Heart right ventricle (tissue), 16 donors: ENCODE results near the gene ACAP3. TPM values are rescaled to one million over a fixed set of nuclear protein-coding genes. Genes with fewer than 3 reads are reported as not detected.

ENCODE experiments used
- ATAC-seq, 8 donors: fragments of 200-7000 bp; cut with Tn5 transposase; one replicate each; pipeline ENCODE4 v1.9.1; 2020; ENCODE audit warnings: mild to moderate bottlenecking in 8 of 8, moderate library complexity in 8 of 8, moderate number of reproducible peaks in 1 of 8
- DNase-seq, 2 donors: peaks; one replicate each; pipeline ENCODE4 v3.0.0-alpha.2; 2020
- H3K27ac ChIP-seq, 10 donors: fragments of 200-600 bp; sonication (generic) in 2 of 10; one replicate each; pipeline versions ENCODE4 v1.5.0 to v1.8.0; 2020 to 2022; ENCODE audit warnings: mild to moderate bottlenecking in 3 of 10
- H3K27me3 ChIP-seq, 7 donors: fragments of 200-600 bp; one replicate each; pipeline ENCODE4 v1.8.0; 2021 to 2022; ENCODE audit warnings: mild to moderate bottlenecking in 2 of 7
- H3K36me3 ChIP-seq, 9 donors: fragments of 200-600 bp; sonication (generic) in 1 of 9; one replicate each; pipeline versions ENCODE4 v1.5.0 to v1.8.0; 2020 to 2022; ENCODE audit warnings: mild to moderate bottlenecking in 2 of 9
- H3K4me1 ChIP-seq, 9 donors: fragments of 200-600 bp; sonication (generic) in 1 of 9; one replicate each; pipeline versions ENCODE4 v1.5.0 to v1.8.0; 2020 to 2022; ENCODE audit warnings: mild to moderate bottlenecking in 4 of 9
- H3K4me3 ChIP-seq, 10 donors: fragments of 200-600 bp; sonication (generic) in 2 of 10; one replicate each; pipeline versions ENCODE4 v1.5.0 to v1.8.0; 2020 to 2022; ENCODE audit warnings: mild to moderate bottlenecking in 7 of 10, moderate library complexity in 2 of 10
- H3K9me3 ChIP-seq, 11 donors: fragments of 200-600 bp in 10 of 11; sonication (generic) in 2 of 11; one replicate each; pipeline versions ENCODE4 v1.5.0 to v1.8.0; 2013 to 2022; ENCODE audit warnings: mild to moderate bottlenecking in 2 of 11, control low read depth in 1 of 11, moderate library complexity in 1 of 11
- CTCF ChIP-seq, 9 donors: fragments of 200-600 bp; sonication (generic) in 2 of 9; IDR thresholded peaks; one replicate each; pipeline versions ENCODE4 v1.5.0 to v1.8.0; 2021 to 2022; ENCODE audit warnings: antibody characterized with exemption in 9 of 9, mild to moderate bottlenecking in 5 of 9, moderate library complexity in 1 of 9
- WGBS, 2 donors: extraction: QIAGEN DNeasy Blood & Tissue Kit; methylation state at CpG; one replicate each; pipeline ENCODE4 v1.1.7; 2013; ENCODE audit warnings: inconsistent platforms in 1 of 2; 5-methylcytosine and 5-hydroxymethylcytosine counted together
- intact Hi-C, 10 donors: fragments of 100-400 bp; cut with DNase I; formaldehyde crosslinking; loops; one replicate each; pipeline versions ENCODE4 v1.11.1 to v1.14.2; 2022
- polyA plus RNA-seq, 2 donors: library from polyadenylated mRNA; stranded (reverse); fragments of 200-250 nt; gene quantifications; one replicate each; pipeline ENCODE4 v1.2.3, GENCODE V29; 2013
- total RNA-seq, 10 donors: library from RNA; stranded (reverse); fragmentation: NEBNext Ultra II Directional in 3 of 10; extraction: Animal tissue kit (Norgen Biotek cat#: 25700) in 3 of 10; gene quantifications; one replicate each; pipeline versions ENCODE4 v1.2.1 to v1.2.4, GENCODE V29; 2021 to 2023
- donor health status: Arrhythmogenic right ventricular cardiomyopathy.
- donor health status: ischemic (EF 13 %, LVEDD 7.1; RV severe dilation, severe dysfunction).
- donor health status: healthy with polysubstance abuse.
- donor health status: DM: no; HTN: yes; CAD: no.
- donor health status: DM: no; HTN: no; CAD: no.
- donor health status: ischemic (EF 25% LVEDD 6.9; RV normal size, moderate dysfunction).
- donor health status: ischemic (EF 25% LVEDD 5.7; RV mildly dilated, moderate dysfunction).
- donor health status: healthy.
- donor health status: DM: yes; HTN: yes; CAD: no.
- donor health status: Ischemic cardiomyopathy.
- donor health status: ischemic (EF 35%, LVEDD 5.7; RV mildly dilated, moderate dysfunction).
- donor health status: nonischemic (EF 11% LVEDD 7.7; RV severe dilation, severe dysfunction).
- donor health status: DM: yes; HTN: yes; CAD: no.
- donor health status: PGD.
- donor health status: ischemic (EF 29% LVEDD 5.4; RV normal size, mild dysfunction).
- donor health status: nonischemic (EF 23%, LVEDD 6.1; RV moderate dilation, normal function).

Gene ACAP3
- total and polyA plus RNA-seq, 12 donors = 22.2 to 152 (median 30.4) TPM

DNA sequence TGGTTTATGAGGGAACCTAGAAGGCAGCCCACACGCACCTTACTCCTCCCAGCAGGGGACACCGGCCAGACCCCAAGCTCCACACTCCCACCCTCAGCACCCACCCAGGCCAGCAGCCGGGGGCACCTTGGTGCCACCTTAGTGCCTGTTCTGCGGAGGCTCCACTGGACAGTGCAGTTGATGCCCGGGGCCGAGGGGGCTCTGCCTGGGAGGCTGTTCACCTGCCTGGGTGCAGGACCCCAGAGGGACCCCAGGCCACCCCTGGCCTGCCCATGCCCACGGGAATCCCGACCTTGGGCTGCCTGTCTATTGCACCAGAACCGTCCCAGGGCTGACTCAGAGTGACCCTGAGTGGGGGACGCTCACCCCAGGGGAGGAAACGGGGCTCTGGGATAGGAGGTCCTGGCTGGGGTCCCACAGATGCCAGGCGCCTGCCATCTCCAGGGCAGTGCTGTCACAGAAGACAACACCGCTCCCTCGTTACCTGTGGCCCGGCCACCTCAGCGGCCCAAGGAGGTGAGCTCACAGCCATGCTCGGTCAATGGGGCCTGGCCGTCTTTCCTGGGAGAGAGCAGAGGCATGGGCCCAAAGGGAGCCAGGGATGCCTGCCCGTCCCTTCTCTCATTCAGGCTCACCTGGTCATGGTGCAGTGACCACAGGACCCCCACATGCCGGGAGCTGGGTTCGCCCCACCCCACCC lies 26.8 kb downstream of the ACAP3 start:
- Histone ChIP-seq H3K27me3 (peaks cover 0 to 12% (median 8%) of the 10 kb centered on the region in 7 donors), H3K36me3 (no peaks in the 10 kb centered on the region), H3K4me3 (no peak overlapping the region), H3K9me3 (no peaks in the 10 kb centered on the region), H3K4me1 (peaks cover 0 to 11% (median 0%) of the 10 kb centered on the region in 9 donors), H3K27ac (peak overlapping the region in 1 of 10 donors; percentile 31)
- WGBS, 2 donors = 89 to 94% methylated on average over 21 of the region's 21 CpGs
- DNase-seq (peak in 1 of 2 donors; percentile 10), ATAC-seq (peak in 4 of 8 donors; percentile 2 to 7 (median 6))
- intact Hi-C loops = no loop called here
- TF ChIP-seq CTCF (IDR thresholded peaks at IDR 0.05) = no peak

DNA sequence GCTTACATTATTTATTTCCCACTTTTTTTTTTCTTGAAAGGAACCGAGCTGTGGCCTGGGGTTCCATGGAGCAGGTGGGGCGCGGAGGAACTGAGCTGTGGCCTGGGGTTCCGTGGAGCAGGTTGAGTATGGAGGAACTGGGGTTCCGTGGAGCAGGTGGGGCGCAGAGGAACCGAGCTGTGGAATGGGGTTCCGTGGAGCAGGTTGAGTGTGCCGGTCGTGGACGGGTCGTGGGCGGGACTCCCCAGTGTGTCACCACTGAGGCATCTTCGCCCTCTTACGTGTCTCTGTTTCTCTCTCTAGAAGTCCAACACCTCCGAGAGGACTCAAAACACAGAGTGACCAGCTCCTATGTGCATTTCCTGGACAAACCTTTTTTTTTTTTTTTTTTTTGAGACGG lies 28.7 kb downstream of the ACAP3 start:
- Histone ChIP-seq H3K27ac (no peak overlapping the region), H3K4me3 (no peak overlapping the region), H3K36me3 (no peaks in the 10 kb centered on the region), H3K9me3 (no peaks in the 10 kb centered on the region), H3K27me3 (no peaks in the 10 kb centered on the region), H3K4me1 (peaks cover 5 to 20% (median 8%) of the 10 kb centered on the region in 9 donors)
- no peak for ATAC-seq
- intact Hi-C loops = no loop called here
- DNase-seq = no peak
- WGBS, 2 donors = 92 to 93% methylated on average over 16 of the region's 17 CpGs
- TF ChIP-seq CTCF (IDR thresholded peaks at IDR 0.05) = no peak

DNA sequence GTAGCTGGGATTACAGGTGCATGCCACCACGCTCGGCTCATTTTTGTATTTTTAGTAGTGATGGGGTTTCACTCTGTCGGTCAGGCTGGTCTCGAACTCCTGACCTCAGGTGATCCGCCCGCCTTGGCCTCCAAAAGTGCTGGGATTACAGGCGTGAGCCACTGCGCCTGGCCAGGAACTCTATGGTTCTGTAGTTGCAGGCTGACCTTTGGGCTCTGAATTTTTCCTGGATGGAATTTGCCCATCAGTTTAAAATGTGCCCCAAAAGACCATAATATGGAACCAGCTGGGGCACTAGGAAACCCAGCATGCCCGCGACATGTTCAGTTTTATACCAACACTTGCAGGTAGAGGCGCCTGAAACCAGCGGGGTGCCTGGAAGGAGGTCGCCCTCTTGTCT lies 29.1 kb downstream of the ACAP3 start:
- no peak overlapping the region for H3K4me3 ChIP-seq
- no peak for ATAC-seq
- H3K36me3 ChIP-seq = no peaks in the 10 kb centered on the region
- no peaks in the 10 kb centered on the region for H3K27me3 ChIP-seq
- H3K4me1 ChIP-seq = peaks cover 5 to 20% (median 9%) of the 10 kb centered on the region in 9 donors
- no peak for DNase-seq
- H3K9me3 ChIP-seq = no peaks in the 10 kb centered on the region
- intact Hi-C loops = no loop called here
- TF ChIP-seq CTCF (IDR thresholded peaks at IDR 0.05) = no peak
- WGBS, 2 donors = 95 to 96% methylated on average over 13 of the region's 13 CpGs
- H3K27ac ChIP-seq = no peak overlapping the region

- Histone ChIP-seq H3K4me1 (peaks cover 21 to 32% (median 30%) of the 10 kb centered on the region in 9 donors), H3K27ac (no peak overlapping the region), H3K4me3 (no peak overlapping the region), H3K36me3 (peaks cover 0 to 10% (median 0%) of the 10 kb centered on the region in 9 donors), H3K27me3 (no peaks in the 10 kb centered on the region), H3K9me3 (no peaks in the 10 kb centered on the region)
- DNase-seq (no peak), ATAC-seq (no peak)
- 78 to 83% methylated on average over 9 of the region's 9 CpGs for WGBS, 2 donors
- intact Hi-C loops = no loop called here
- no peak for TF ChIP-seq CTCF (IDR thresholded peaks at IDR 0.05)
Measured at GRCh38 chr1:1275836-1276235, 31.9 kb downstream of the ACAP3 start.
